DOHH2 (cell line): Measurements from ENCODE around the gene IPO9.

ENCODE experiments used
- EZH2phosphoT487 ChIP-seq: fragments of 200-600 bp; sonication (generic); IDR thresholded peaks from 2 replicates; pipeline ENCODE4 v1.6.1; 2017; ENCODE audit warnings: borderline replicate concordance, mild to moderate bottlenecking, antibody characterized with exemption, low read length, moderate library complexity, mixed read lengths
- TF ChIP-seq, protein P1 (sequence below): fragments of 200-600 bp; sonication (generic); IDR thresholded peaks from one replicate; pipeline ENCODE4 v1.5.1; 2014; ENCODE audit warnings: antibody characterized with exemption, mild to moderate bottlenecking, low read depth, low read length; ENCODE audit not compliant: poor library complexity, severe bottlenecking

GRCh38 chr1:201914456-201915235 lies 85.7 kb downstream of the IPO9 start:
- TF ChIP-seq, protein P1, sequence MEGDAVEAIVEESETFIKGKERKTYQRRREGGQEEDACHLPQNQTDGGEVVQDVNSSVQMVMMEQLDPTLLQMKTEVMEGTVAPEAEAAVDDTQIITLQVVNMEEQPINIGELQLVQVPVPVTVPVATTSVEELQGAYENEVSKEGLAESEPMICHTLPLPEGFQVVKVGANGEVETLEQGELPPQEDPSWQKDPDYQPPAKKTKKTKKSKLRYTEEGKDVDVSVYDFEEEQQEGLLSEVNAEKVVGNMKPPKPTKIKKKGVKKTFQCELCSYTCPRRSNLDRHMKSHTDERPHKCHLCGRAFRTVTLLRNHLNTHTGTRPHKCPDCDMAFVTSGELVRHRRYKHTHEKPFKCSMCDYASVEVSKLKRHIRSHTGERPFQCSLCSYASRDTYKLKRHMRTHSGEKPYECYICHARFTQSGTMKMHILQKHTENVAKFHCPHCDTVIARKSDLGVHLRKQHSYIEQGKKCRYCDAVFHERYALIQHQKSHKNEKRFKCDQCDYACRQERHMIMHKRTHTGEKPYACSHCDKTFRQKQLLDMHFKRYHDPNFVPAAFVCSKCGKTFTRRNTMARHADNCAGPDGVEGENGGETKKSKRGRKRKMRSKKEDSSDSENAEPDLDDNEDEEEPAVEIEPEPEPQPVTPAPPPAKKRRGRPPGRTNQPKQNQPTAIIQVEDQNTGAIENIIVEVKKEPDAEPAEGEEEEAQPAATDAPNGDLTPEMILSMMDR, result no peak
- no peak for TF ChIP-seq EZH2phosphoT487
